ENCODE data around the gene OSER1.

OSER1 gene

GRCh38 chr20:44210406-44211176, at the start of gene OSER1:
Gene OSER1, minus strand, starts transcription at chr20:44210771. Its CDS starts 3,814 bp downstream, at chr20:44206957.
- Histone ChIP-seq H3K27me3 (ENCODE audit: control insufficient read depth, insufficient read depth, low read length) (no peaks in the 10 kb centered on the region), H3K9me3 (ENCODE audit: control insufficient read depth, low read length) (no peaks in the 10 kb centered on the region), H3K36me3 (ENCODE audit: control insufficient read depth, insufficient read depth, low read length) (no peaks in the 10 kb centered on the region), H3K9ac (peak within 1 kb of the TSS; percentile 81), H2AFZ (peak within 1 kb of the TSS; percentile 87), H3K4me3 (ENCODE audit: low read depth, low read length) (peak within 1 kb of the TSS; percentile 89), H3K27ac (peak within 1 kb of the TSS; percentile 94), H3K79me2 (peaks cover 29% of the 10 kb centered on the region), H3K4me2 (ENCODE audit: low read length) (peak within 1 kb of the TSS; percentile 89), H3K4me1 (no peaks in the 10 kb centered on the region)
- TF ChIP-seq, protein P1, sequence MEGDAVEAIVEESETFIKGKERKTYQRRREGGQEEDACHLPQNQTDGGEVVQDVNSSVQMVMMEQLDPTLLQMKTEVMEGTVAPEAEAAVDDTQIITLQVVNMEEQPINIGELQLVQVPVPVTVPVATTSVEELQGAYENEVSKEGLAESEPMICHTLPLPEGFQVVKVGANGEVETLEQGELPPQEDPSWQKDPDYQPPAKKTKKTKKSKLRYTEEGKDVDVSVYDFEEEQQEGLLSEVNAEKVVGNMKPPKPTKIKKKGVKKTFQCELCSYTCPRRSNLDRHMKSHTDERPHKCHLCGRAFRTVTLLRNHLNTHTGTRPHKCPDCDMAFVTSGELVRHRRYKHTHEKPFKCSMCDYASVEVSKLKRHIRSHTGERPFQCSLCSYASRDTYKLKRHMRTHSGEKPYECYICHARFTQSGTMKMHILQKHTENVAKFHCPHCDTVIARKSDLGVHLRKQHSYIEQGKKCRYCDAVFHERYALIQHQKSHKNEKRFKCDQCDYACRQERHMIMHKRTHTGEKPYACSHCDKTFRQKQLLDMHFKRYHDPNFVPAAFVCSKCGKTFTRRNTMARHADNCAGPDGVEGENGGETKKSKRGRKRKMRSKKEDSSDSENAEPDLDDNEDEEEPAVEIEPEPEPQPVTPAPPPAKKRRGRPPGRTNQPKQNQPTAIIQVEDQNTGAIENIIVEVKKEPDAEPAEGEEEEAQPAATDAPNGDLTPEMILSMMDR (IDR thresholded peaks at IDR 0.05) = no peak

- TF ChIP-seq, protein P1 (IDR thresholded peaks at IDR 0.05) = no peak
- Histone ChIP-seq H3K4me3 (ENCODE audit: low read depth, low read length) (no peak overlapping the region), H3K36me3 (ENCODE audit: control insufficient read depth, insufficient read depth, low read length) (no peaks in the 10 kb centered on the region), H3K27ac (no peak overlapping the region), H3K4me2 (ENCODE audit: low read length) (no peak overlapping the region), H3K27me3 (ENCODE audit: control insufficient read depth, insufficient read depth, low read length) (no peaks in the 10 kb centered on the region), H3K79me2 (peaks cover 27% of the 10 kb centered on the region), H3K9ac (no peak overlapping the region), H3K9me3 (ENCODE audit: control insufficient read depth, low read length) (no peaks in the 10 kb centered on the region), H3K4me1 (no peaks in the 10 kb centered on the region), H2AFZ (no peak overlapping the region)
Measured at GRCh38 chr20:44258226-44258890, 47.8 kb upstream of the OSER1 start.

DNA sequence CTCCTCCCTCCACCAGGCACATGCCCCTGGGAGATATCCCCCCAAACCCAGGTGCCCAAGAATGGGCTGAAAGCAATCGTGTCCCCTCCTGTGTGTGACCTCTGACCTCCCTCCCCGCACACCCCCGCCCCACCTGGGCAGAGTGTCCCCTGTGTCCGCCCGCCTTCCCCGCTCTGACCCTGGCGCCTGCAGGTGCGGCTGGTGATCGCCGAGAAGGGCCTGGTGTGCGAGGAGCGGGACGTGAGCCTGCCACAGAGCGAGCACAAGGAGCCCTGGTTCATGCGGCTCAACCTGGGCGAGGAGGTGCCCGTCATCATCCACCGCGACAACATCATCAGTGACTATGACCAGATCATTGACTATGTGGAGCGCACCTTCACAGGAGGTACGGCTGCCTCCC, 46.4 kb upstream of the OSER1 start:
- Histone ChIP-seq H3K4me2 (ENCODE audit: low read length) (no peak overlapping the region), H3K4me1 (no peaks in the 10 kb centered on the region), H3K27me3 (ENCODE audit: control insufficient read depth, insufficient read depth, low read length) (no peaks in the 10 kb centered on the region), H3K79me2 (peaks cover 37% of the 10 kb centered on the region), H3K9me3 (ENCODE audit: control insufficient read depth, low read length) (no peaks in the 10 kb centered on the region), H3K9ac (no peak overlapping the region), H3K36me3 (ENCODE audit: control insufficient read depth, insufficient read depth, low read length) (no peaks in the 10 kb centered on the region), H3K27ac (no peak overlapping the region), H3K4me3 (ENCODE audit: low read depth, low read length) (no peak overlapping the region), H2AFZ (no peak overlapping the region)
- TF ChIP-seq, protein P1 (IDR thresholded peaks at IDR 0.05) = no peak

DNA sequence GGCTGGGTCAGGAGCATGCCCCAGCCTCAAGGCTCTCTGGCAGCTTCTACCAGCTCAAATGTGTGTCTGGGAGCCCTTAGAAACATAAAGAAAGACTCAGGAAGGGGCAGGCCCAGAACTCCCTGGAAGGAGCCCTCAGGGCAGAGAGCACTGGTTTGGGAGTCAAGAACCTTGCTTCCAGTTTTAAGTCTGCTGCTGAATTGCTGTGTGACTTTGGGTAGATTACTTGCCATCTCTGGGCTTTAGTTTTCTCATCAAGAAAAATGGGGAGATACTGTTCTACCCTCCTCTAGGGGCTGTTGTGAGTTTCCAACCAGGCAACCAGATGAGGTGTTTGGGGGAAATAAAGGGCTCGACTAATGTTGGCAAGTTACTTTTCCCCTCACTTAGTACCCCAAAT, 45.4 kb upstream of the OSER1 start:
- TF ChIP-seq, protein P1 (IDR thresholded peaks at IDR 0.05) = no peak
- no peaks in the 10 kb centered on the region for H3K27me3 ChIP-seq (ENCODE audit: control insufficient read depth, insufficient read depth, low read length)
- H3K36me3 ChIP-seq (ENCODE audit: control insufficient read depth, insufficient read depth, low read length) = no peaks in the 10 kb centered on the region
- no peaks in the 10 kb centered on the region for H3K4me1 ChIP-seq
- H3K9me3 ChIP-seq (ENCODE audit: control insufficient read depth, low read length) = no peaks in the 10 kb centered on the region
- no peak overlapping the region for H3K9ac ChIP-seq
- no peak overlapping the region for H3K4me2 ChIP-seq (ENCODE audit: low read length)
- H3K27ac ChIP-seq = no peak overlapping the region
- no peak overlapping the region for H2AFZ ChIP-seq
- H3K4me3 ChIP-seq (ENCODE audit: low read depth, low read length) = no peak overlapping the region
- H3K79me2 ChIP-seq = peaks cover 38% of the 10 kb centered on the region
